Measurements from ENCODE around the gene FERMT2.

GRCh38 chr14:52885230-52885629 is 65.6 kb downstream of the FERMT2 start:
- TF ChIP-seq, protein P1, sequence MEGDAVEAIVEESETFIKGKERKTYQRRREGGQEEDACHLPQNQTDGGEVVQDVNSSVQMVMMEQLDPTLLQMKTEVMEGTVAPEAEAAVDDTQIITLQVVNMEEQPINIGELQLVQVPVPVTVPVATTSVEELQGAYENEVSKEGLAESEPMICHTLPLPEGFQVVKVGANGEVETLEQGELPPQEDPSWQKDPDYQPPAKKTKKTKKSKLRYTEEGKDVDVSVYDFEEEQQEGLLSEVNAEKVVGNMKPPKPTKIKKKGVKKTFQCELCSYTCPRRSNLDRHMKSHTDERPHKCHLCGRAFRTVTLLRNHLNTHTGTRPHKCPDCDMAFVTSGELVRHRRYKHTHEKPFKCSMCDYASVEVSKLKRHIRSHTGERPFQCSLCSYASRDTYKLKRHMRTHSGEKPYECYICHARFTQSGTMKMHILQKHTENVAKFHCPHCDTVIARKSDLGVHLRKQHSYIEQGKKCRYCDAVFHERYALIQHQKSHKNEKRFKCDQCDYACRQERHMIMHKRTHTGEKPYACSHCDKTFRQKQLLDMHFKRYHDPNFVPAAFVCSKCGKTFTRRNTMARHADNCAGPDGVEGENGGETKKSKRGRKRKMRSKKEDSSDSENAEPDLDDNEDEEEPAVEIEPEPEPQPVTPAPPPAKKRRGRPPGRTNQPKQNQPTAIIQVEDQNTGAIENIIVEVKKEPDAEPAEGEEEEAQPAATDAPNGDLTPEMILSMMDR (IDR thresholded peaks at IDR 0.05), result no peak
- no peak for TF ChIP-seq EZH2 (IDR thresholded peaks at IDR 0.05; ENCODE audit: borderline replicate concordance, insufficient read depth, low read depth, low read length, poor library complexity, severe bottlenecking)

All from B cell (primary cell).